Activated CD4-positive, alpha-beta T cell treated with anti-CD3 and anti-CD28 coated beads, Interleukin-2, amount 50 U/mL, for 24 hours (primary cell): ENCODE data around the gene GNG7.
"Not testable (repeated sequence)": the region's sequence is repeated elsewhere in the genome, so short reads cannot be mapped to it uniquely, and the experiment has no call there.

ENCODE experiments used
- DNase-seq, 2 donors: peaks; one replicate each; pipeline ENCODE4 v3.0.0-alpha.2; 2020; ENCODE audit warnings: low read depth in 1 of 2, low spot score in 1 of 2

The GNG7 gene

DNA sequence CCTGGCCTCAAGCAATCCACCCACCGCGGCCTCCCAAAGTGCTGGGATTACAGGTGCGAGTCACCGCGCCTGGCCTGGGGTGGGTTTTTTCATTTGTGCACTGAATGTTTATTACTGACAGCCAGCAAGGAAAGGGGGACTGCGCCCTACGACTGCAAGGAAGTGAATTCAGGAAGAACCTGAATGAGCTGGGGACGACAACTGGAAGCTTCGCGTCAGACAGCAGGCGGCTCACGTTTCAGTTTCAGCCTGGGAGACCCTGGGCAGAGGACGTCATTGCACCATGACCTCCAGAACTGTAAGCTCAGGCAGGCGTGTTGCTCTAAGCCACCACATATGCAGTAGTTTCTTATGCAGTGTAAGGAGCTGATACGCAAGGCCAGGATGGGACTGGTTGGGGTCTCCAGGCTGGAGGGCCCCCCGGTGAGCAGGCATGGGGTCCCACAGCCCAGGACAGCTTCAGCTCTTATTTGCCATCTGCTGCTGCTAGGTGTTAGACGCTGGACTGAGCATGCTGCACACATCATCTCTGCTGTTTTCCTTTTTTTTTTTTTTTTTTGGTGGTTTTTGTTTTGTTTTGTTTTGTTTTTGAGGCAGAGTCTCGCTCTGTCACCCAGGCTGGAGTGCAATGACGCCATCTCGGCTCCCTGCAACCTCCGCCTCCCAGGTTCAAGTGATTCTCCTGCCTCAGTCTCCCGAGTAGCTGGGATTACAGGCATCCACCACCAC lies 160.0 kb downstream of the GNG7 start:
- no peak for DNase-seq

DNA sequence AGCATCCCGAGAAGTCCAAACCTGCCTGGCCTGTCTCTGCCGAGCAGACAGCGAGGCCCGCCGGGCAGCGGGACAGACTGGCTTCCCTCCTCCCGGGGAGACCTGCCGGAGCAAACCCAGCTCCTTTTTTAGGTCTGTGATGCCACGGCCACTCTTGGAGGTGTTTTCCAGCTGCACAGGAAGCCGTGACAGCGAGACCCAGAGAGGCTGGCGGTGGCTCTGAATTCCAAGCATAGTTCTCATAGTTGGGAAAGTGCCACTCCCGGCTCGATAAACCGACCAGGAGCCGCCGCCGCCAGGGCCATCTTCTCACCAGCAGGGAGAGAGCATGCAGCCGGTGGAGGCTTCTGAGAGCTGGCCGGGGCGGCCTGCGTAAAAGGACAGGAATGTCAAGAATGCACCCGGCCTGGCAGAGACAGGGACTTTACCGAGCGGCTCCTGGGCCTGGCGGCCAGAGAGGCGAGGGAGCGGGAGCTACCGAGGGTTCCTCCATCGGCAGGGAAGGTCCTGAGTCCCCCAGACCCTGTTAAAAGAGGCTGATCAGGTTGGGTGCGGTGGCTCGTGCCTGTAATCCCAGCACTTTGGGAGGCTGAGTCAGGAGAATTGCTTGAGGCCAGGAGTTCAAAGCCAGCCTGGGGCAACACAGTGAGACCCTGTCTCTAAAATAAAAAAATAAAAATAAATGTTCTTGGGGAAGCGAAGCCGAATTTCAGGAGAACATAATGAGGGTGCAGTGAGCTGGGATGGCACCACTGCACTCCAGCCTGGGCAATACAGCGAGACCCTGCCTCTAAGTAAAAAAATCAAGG lies 161.6 kb downstream of the GNG7 start:
- no peak for DNase-seq

DNA sequence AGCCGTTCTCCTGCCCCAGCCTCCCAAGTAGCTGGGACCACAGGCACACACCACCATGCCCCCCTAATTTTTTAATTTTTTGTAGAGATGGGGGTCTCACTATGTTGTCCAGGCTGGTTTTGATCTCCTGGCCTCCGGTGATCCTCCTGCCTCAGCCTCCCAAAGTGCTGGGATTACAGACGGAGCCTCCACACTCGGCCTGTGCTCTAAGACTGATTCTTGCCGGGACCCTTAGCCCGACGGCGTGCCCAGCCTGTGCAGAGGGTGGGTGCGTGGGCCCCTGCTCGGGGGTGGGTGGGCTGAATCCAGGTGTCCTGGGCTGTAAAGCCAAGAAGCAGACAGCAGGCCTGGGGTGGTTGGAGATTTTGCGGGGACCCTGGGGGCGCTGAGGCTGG lies 162.2 kb downstream of the GNG7 start:
- DNase-seq: no peak

DNA sequence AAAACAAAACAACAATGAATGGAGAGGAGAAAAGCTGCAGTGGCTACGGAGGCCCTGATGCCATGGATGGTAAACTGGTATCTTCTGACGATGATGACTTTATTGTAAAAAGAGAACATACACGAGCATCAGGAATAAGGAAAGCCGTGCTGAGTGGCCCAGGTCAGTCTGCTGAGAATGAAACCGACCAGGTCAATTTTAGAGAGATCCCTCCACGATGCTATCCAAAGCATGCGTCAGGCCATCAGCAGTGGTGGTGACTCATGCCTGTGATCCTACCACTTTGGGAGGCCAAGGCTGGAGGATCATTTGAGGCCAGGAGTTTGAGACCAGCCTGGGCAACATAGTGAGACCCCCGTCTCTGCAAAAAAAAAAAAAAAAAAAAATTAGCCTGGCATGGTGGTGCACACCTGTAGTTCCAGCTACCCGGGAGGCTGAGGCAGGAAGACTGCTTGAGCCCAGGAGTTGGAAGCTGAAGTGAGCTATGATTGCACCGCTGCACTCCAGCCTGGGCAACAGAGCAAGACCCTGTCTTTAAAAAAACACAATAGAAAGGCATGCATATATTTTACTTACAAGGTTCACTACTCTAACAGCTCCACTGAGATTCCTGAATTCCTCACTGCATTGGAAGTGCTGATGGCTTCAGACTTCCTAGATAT lies 164.3 kb downstream of the GNG7 start:
- no peak for DNase-seq

DNA sequence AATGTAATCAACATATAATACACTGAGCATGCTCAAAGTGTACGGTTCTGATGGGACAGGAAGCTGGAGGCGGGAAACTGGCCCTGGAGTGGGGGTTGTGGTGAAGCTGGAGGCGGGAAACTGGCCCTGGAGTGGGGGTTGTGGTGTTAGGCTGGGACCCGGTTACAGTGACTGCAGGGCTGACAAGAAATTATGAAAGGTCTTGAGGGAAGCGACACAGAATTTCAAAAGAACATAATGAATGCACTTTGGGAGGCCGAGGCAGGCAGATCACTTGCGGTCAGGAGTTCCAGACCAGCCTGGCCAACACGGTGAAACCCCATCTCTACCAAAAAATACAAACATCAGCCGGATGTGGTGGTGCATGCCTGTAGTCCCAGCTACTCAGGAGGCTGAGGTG lies 164.9 kb downstream of the GNG7 start:
- DNase-seq: not testable (repeated sequence)

DNA sequence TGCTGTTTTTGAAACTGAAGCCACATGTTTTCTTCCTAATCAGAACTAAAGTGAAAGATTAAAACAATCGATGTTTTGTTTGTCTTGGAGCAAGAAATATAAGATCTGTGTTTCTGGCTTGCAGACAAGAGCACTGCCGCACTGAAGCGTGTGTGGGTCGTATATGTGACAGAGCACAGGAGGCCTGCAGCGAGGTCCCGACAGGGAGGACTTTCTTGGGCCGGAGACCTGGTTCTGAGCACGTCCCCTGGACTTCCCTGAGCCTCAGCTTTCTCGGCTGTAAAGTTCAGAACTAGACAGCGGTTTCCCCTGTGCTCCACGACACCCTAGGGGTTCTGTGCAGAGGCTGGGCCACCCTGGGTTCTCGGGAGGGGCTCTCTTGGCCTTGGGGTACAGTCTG lies 166.0 kb downstream of the GNG7 start:
- no peak for DNase-seq

DNA sequence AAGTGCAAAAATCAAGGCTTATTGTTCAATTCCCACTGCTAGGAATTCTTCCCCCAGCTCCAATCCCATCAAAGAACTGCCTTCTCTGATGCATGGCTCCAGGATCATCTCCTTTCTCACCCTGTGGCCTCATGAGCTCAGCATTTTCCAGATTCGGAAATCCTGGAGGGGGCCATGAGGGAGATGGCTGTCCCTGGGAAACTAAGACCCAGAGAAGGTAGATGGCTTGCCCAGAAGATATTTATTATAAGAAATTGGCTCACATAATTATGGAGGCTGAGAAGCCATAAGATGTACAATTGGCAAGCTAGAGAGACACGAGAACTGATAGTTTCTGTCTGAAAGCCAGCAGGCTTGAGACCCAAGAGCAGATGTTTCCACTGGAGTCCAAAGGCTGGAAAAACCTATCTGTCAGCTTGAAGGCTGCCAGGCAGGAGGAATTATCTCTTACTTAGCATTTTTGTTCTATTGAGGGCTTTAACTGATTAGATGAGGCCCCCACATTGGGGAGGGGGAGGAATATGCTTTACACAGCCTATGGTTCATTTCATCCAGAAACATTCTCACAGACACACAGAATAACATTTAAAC lies 168.0 kb downstream of the GNG7 start:
- no peak for DNase-seq

DNA sequence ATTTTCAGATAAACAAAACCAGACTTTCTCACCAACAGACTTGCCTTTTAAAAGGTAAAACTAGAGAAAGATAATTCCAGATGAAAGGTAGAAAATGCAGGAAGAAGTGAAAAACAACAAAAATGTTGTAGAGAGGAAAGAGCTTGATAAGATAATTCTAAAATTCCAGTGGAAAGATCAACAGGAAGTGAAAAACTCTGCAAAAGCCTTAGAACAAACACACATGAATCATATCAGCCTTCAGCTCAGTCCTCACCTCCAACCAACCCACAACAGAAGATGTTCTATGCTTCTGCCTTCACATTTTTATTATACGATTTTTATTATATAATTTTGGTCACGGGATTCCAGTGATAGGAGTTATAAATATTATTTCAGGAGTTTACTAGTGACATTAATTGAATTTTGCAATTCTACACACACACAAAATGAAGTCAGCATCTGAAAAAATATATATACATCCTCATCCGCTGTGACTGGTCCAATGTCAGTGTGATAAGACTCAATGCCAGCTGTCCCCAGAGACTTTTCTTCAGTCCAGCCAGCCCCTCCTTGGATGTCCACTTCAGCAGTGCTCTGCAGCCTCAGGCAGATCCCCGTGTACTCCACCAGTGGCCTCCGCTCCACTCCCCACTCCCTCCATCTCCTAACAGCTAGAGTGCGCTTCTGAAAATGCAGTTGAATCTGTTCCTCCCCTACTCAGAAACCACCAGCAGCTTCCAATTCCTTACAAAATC lies 168.6 kb downstream of the GNG7 start:
- no peak for DNase-seq

DNA sequence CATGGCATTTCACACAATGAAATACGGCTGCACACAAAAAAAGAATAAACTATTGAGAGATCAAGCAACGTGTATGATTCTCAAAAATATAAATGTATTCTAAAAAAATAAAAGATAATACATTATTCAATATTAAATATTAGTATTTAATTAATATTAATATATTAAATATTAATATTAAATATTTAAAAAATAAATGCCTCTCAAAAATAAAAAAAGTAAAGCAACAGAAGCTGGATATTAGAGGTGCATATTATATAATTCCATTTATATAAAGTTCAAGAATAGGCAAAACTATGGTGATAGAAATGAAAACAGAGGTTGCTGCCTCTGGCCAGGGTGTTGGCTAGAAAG lies 169.4 kb downstream of the GNG7 start:
- DNase-seq: no peak

DNA sequence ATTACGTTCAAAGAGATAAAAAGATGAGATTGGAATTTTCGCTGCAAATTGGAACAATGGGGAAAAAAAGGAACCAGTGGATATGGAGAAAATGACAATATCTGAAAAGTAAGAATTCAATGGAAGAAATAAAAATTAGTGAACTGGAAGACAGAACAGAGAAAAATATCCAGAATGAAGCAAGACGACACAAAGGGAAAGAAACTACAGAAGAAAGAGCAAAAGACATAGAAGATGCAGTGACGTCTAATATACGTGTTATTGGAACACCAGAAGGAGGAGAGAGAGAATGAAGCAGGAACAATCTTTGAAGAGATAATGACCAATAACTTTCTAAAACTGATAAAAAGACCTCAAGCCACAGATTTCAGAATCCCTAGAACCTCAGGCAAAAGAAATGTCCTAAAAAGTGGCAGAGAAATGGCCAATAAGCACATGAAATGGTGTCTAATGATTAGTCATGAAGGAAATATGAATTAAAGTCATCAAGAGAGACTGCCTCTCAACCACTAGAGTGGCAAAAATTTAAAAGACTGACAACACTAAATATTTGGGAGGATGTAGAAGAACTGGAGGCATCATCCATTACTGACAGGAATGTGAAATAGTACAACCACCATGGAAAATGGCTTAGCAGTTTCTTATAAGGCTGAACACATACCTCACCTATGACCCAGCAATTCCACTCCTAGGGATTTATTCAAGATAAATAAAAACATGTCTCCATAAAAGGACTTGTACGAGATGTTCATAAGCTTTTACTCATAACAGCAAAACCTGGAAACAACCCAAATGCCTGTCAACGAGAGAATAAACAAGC lies 170.0 kb downstream of the GNG7 start:
- DNase-seq: no peak

DNA sequence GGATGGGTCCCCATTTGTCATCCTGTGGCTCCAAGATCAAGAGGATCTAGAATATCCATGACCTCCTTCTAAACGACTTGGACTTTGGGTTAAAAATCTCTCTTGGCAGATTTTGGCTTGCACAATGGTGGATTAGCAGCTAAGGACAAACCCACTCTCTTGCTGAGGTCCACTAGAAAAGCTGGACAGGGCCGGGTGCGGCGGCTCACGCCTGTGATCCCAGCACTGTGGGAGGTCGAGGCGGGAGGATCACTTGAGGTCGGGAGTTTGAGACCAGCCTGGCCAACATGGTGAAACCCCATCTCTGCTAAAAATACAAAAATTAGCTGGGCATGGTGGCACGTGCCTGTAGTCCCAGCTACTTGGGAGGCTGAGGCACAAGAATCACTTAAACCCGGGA lies 172.6 kb downstream of the GNG7 start:
- not testable (repeated sequence) for DNase-seq

DNA sequence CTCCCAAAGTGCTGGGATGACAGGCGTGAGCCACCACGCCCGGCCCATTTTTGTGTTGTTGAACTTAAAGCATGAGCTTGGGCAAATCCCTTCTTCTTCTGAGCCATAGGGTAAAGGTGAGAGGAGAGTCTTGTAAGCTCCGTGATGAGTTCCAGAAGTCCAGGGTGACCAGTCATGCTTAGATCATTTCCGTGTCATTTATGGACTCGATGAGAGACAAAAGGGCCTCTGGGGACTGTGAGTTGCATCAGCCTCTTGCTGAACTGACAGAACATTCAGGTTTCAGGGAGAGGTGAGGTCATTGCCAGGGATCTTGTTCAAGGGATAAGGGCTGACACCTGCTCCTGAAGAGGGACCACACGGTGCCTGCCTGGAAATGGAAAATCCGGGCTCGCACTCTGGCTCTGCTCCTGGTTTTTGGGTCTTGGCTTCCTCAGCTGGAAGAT lies 173.0 kb downstream of the GNG7 start:
- no peak for DNase-seq

DNA sequence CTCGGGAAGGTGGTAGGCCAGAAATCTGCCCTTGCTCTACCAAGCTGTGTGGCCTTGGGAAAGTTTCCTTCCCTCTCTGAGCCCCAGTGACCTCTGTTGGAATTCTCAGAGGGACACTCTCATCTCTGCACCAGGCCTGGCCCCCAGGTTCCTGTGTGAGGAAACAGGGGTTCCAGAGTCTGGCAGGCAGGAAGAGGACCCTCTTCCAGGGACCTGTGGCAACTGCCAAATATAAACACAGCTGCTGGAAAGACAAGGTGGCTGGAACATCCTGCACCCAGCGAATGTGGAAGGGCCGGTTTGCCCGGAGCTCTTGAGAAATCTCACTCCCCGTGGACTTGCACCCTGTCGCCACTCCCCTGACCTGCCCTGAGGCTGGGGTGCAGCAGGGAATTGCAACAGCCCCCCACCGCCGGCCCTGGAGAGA lies 173.8 kb downstream of the GNG7 start:
- DNase-seq: no peak

DNA sequence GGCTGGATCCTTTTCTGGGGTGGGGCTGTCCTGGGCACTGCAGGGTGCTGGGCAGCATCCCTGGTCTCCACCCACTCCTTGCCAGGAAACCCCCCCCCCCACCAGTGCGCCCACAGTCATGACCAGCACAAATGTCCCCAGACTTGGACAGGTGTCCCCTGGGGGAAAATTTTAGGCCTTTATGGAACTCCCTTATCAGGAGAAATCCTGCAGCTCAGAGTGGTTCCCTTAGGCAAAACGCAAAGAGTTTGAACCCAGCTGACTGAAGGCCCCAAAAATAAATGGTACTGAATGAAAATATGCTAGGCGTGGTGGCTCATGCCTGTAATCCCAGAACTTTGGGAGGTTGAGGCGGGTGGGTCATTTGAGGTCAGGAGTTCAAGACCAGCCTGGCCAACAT lies 174.8 kb downstream of the GNG7 start:
- DNase-seq: no peak

DNA sequence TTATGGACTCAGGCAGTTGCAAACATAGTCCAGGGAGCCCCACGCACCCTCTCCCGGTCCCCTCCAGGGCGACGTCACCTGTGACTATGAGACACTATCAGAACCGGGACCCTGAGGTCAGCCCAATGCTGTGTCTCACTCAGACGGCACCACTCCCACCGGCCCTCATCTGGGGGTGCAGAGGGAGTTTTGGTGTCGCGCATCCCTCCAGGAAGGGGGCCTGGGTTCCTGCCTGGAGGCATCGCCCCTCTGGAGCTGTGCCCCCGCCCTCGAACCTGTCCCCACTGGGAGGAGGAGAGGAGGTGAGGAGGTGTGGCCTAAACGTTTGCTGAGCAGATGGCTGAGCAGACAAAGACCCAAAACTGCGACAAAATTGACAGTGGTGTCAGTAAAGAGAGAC lies 175.3 kb downstream of the GNG7 start:
- no peak for DNase-seq

DNA sequence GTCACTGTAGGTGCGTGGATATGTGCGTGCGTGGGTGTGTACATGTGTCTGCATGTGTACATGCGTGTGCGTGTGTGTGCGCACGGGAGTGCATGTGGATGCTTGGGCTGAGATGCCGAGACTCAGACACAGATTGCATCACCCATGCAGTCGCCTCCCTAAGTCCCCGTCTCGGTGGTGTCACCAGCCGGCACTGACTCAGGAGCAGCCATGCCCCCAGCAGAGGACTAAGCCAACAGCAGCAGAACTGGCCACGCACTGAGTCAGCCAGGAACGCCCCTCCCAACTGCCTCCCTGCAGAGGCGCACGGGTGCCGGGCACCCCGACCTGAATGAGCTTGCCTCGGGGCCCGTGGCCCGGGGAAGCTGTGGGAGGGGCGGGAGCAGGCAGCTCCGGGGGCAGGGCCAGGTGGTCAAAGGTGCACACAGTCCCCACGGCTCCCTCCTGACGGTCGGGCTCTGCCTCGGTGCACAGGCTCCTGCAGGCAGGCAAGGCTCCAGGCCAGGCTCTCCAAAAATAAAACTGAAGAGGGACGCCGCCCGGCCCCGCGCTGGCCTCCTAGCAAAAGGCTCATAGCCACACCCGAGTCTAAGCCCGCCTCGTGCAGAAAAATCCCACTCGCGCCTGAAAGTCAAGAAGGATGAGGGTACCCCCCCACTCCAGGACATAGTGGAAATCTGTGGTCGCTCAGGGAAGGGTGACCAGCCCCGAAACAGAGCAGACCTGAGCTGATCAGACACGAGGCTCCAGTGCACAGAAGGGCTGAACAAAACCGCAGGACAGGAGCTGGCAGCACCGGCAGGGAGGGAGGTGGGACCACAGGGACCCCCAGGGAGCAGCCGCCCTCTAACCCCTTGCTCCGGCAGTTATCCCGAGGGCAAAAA lies 177.4 kb downstream of the GNG7 start:
- DNase-seq: no peak

DNA sequence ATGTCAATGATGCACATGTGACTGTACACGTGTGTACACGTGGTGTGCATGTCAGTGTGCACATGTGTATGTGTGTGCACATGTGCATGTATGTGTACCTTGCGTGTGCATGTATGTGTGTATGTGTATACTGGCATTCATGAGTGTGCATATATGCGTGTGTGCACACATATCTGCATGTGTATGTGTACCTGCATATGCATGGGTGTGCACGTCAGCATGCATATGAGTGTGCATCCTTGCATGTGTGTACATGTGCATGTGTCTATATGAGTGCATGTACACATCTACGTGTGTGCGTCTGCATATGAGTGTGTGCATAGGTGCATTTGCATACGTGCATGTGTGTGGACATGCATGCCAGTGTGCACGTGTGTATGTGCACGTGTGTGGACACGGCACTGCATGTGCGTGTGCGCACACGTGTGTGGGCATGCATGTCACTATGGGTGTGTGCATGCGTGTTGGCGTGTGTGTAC lies 178.1 kb downstream of the GNG7 start:
- no peak for DNase-seq

DNA sequence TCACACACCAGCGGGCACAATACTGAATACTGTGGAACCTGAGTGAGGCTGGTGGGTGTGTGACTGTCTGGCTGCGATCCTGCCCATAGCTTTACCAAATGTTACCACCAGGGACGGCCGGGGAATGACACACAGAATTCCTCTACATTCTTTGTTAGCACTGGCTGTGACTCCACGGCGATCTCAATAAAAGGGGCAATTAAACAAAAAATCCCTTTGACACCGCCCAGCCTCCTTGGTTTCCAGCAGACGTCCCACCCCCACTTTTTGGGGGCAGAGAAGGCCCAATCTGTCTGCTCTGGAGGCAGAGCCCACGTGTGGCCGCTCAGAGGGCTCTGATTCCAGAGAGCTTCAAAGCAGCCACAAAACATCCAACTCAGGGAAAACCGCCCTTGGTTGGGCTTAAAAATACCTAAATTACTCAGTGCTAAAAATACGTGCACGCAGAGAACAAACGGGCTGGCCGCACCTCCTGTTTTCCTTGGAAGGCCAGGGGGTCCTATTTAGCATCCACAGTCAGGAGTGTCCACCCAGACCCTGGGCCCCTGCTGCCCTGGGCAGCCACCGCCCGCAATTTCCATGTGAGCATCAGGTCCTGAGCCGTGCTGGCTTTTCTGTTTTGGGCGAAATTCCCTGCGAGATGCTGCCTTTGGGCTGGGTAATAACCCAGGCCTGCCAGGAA lies 178.7 kb downstream of the GNG7 start:
- DNase-seq: no peak

DNA sequence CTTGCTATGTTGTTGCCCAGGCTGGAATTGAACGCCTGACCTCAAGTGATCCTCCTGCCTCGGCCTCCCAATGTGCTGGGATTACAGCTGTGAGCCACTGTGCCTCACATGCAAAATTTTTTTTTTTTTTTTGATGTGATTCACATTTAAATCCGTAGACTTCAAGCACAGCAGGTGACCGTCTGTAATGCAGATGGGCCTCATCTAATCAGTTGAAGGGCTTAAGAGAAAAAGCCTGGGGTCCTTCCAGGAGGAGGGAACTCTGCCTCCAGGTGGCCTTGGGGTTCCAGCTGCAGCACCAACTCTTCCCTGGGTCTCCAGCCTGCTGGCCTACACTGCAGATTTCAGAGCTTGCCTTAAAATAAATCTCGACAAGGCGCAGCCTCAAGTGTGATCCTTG lies 183.0 kb downstream of the GNG7 start:
- no peak for DNase-seq
